Gastroesophageal sphincter (tissue), 3 donors: ENCODE measurements around the gene SETD1A.

Source experiments
- CTCF ChIP-seq, 4 experiments: fragments of 200-600 bp in 2 of 4; fragments of 450-650 bp in 2 of 4; sonication (generic) in 1 of 4; IDR thresholded peaks; one replicate each; pipeline ENCODE4 v1.5.1; 2017 to 2019; ENCODE audit warnings: antibody characterized with exemption in 4 of 4, mild to moderate bottlenecking in 2 of 4, moderate library complexity in 2 of 4
- EP300 ChIP-seq: sonication (generic); formaldehyde crosslinking; IDR thresholded peaks from one replicate; pipeline ENCODE4 v1.6.1; 2017; ENCODE audit warnings: antibody characterized with exemption, mild to moderate bottlenecking
- POLR2A ChIP-seq, 2 donors: fragments of 450-650 bp; IDR thresholded peaks; one replicate each; pipeline ENCODE4 v1.6.1; 2017; ENCODE audit warnings: antibody characterized with exemption in 2 of 2, mild to moderate bottlenecking in 2 of 2, moderate library complexity in 1 of 2
- POLR2AphosphoS5 ChIP-seq: sonication (generic); formaldehyde crosslinking; IDR thresholded peaks from one replicate; pipeline ENCODE4 v1.6.1; 2017; ENCODE audit warnings: antibody characterized with exemption

GRCh38 chr16:30912794-30913412, 44.7 kb upstream of the SETD1A start:
- TF ChIP-seq CTCF (IDR thresholded peaks at IDR 0.05) (no peak), POLR2A (IDR thresholded peaks at IDR 0.05) (no peak), EP300 (no peak), POLR2AphosphoS5 (no peak)
